SK-N-SH treated with all-trans-retinoic acid at 6 μM for 48 hours (cell line): Measurements from ENCODE around the gene PKP4.

Experiments used
- ATAC-seq: fragments of 200-7000 bp; cut with Tn5 transposase; 3 replicates; pipeline ENCODE4 v1.9.1; 2020; ENCODE audit warnings: mild to moderate bottlenecking, moderate library complexity
- ARNTL ChIP-seq: fragments of 450-650 bp; formaldehyde crosslinking; IDR thresholded peaks from 2 replicates; pipeline ENCODE4 v1.5.0; 2020; ENCODE audit warnings: low read depth, mild to moderate bottlenecking, moderate library complexity, borderline replicate concordance
- BACH2 ChIP-seq: fragments of 250-450 bp; sonication (Bioruptor Pico); IDR thresholded peaks from 2 replicates; pipeline ENCODE4 v1.9.0; 2021; ENCODE audit warnings: mild to moderate bottlenecking, borderline replicate concordance
- CREB5 ChIP-seq: fragments of 250-450 bp; sonication (Bioruptor Pico); IDR thresholded peaks from 2 replicates; pipeline ENCODE4 v1.5.1; 2020; ENCODE audit warnings: low read depth, mild to moderate bottlenecking, moderate library complexity
- CSDC2 ChIP-seq: fragments of 250-450 bp; sonication (Bioruptor Pico); IDR thresholded peaks from 2 replicates; pipeline ENCODE4 v1.5.0; 2020; ENCODE audit warnings: mild to moderate bottlenecking, moderate library complexity
- ESRRG ChIP-seq: fragments of 250-450 bp; sonication (Bioruptor Pico); IDR thresholded peaks from 2 replicates; pipeline ENCODE4 v1.6.1; 2021; ENCODE audit warnings: mild to moderate bottlenecking
- GLIS3 ChIP-seq: fragments of 250-450 bp; sonication (Bioruptor Pico); IDR thresholded peaks from 2 replicates; pipeline ENCODE4 v1.5.0; 2020; ENCODE audit warnings: mild to moderate bottlenecking, moderate library complexity
- ISL1 ChIP-seq: fragments of 250-450 bp; sonication (Bioruptor Pico); IDR thresholded peaks from 2 replicates; pipeline ENCODE4 v2.1.2; 2022; ENCODE audit warnings: mild to moderate bottlenecking, moderate library complexity
- OSR1 ChIP-seq: fragments of 250-450 bp; sonication (Bioruptor Pico); IDR thresholded peaks from 2 replicates; pipeline ENCODE4 v1.8.0; 2022; ENCODE audit warnings: moderate library complexity, mild to moderate bottlenecking, inconsistent platforms
- POU6F1 ChIP-seq: fragments of 250-450 bp; sonication (Bioruptor Pico); IDR thresholded peaks from 2 replicates; pipeline ENCODE4 v1.8.0; 2021; ENCODE audit warnings: low read depth, mild to moderate bottlenecking, moderate library complexity, borderline replicate concordance
- PPARA ChIP-seq: fragments of 250-450 bp; sonication (Bioruptor Pico); IDR thresholded peaks from 2 replicates; pipeline ENCODE4 v1.5.0; 2020; ENCODE audit warnings: mild to moderate bottlenecking, borderline replicate concordance
- RARB ChIP-seq: fragments of 250-450 bp; sonication (Bioruptor Pico); IDR thresholded peaks from 2 replicates; pipeline ENCODE4 v1.8.0; 2021; ENCODE audit warnings: mild to moderate bottlenecking, moderate library complexity
- SNAI2 ChIP-seq: fragments of 250-450 bp; sonication (Bioruptor Pico); IDR thresholded peaks from 2 replicates; pipeline ENCODE4 v1.5.0; 2020; ENCODE audit warnings: mild to moderate bottlenecking, moderate library complexity
- TCF4 ChIP-seq: fragments of 250-450 bp; sonication (Bioruptor Pico); IDR thresholded peaks from 2 replicates; pipeline ENCODE4 v1.8.0; 2021; ENCODE audit warnings: mild to moderate bottlenecking, moderate library complexity, borderline replicate concordance
- TOX ChIP-seq: fragments of 250-450 bp; sonication (Bioruptor Pico); IDR thresholded peaks from 2 replicates; pipeline ENCODE4 v1.8.0; 2021; ENCODE audit warnings: mild to moderate bottlenecking, moderate library complexity, borderline replicate concordance
- ZC3H10 ChIP-seq: fragments of 250-450 bp; sonication (Bioruptor Pico); IDR thresholded peaks from 2 replicates; pipeline ENCODE4 v1.5.1; 2021; ENCODE audit warnings: mild to moderate bottlenecking, moderate library complexity
- ZFP3 ChIP-seq: fragments of 250-450 bp; sonication (Bioruptor Pico); IDR thresholded peaks from 2 replicates; pipeline ENCODE4 v1.5.0; 2020; ENCODE audit warnings: mild to moderate bottlenecking, moderate library complexity
- ZFP30 ChIP-seq: fragments of 450-650 bp; formaldehyde crosslinking; IDR thresholded peaks from 2 replicates; pipeline ENCODE4 v1.5.0; 2022; ENCODE audit warnings: mild to moderate bottlenecking, moderate library complexity
- ZNF565 ChIP-seq: fragments of 450-650 bp; formaldehyde crosslinking; conservative IDR thresholded peaks from 2 replicates; pipeline ENCODE4 v1.5.0; 2020; ENCODE audit warnings: low read depth, mild to moderate bottlenecking, moderate library complexity
- ZNF70 ChIP-seq: fragments of 450-650 bp; formaldehyde crosslinking; IDR thresholded peaks from 2 replicates; pipeline ENCODE4 v1.5.0; 2020; ENCODE audit warnings: mild to moderate bottlenecking, moderate library complexity
- ZNF8 ChIP-seq: fragments of 450-650 bp; formaldehyde crosslinking; IDR thresholded peaks from 2 replicates; pipeline ENCODE4 v1.5.0; 2020; ENCODE audit warnings: mild to moderate bottlenecking, moderate library complexity
- TF ChIP-seq, protein P1 (sequence below): fragments of 250-450 bp; sonication (Bioruptor Pico); IDR thresholded peaks from 2 replicates; pipeline ENCODE4 v1.5.0; 2020; ENCODE audit warnings: mild to moderate bottlenecking, moderate library complexity
- TF ChIP-seq, protein P2 (sequence below): fragments of 250-450 bp; sonication (Bioruptor Pico); IDR thresholded peaks from 2 replicates; pipeline ENCODE4 v1.5.1; 2021; ENCODE audit warnings: mild to moderate bottlenecking, moderate library complexity

The PKP4 gene

GRCh38 chr2:158544998-158545397 is 88.2 kb downstream of the PKP4 start:
- TF ChIP-seq PPARA (no peak), GLIS3 (CRISPR knock-in tag) (no peak), ZNF70 (CRISPR knock-in tag) (no peak)
- TF ChIP-seq, all 23 proteins: peak for 0
- ATAC-seq = no peak

GRCh38 chr2:158546412-158547144 is 89.8 kb downstream of the PKP4 start:
- TF ChIP-seq ESRRG (CRISPR knock-in tag) = no peak
- TF ChIP-seq ZFP3 = no peak
- no peak for TF ChIP-seq ZNF70 (CRISPR knock-in tag)
- TF ChIP-seq, protein P1, sequence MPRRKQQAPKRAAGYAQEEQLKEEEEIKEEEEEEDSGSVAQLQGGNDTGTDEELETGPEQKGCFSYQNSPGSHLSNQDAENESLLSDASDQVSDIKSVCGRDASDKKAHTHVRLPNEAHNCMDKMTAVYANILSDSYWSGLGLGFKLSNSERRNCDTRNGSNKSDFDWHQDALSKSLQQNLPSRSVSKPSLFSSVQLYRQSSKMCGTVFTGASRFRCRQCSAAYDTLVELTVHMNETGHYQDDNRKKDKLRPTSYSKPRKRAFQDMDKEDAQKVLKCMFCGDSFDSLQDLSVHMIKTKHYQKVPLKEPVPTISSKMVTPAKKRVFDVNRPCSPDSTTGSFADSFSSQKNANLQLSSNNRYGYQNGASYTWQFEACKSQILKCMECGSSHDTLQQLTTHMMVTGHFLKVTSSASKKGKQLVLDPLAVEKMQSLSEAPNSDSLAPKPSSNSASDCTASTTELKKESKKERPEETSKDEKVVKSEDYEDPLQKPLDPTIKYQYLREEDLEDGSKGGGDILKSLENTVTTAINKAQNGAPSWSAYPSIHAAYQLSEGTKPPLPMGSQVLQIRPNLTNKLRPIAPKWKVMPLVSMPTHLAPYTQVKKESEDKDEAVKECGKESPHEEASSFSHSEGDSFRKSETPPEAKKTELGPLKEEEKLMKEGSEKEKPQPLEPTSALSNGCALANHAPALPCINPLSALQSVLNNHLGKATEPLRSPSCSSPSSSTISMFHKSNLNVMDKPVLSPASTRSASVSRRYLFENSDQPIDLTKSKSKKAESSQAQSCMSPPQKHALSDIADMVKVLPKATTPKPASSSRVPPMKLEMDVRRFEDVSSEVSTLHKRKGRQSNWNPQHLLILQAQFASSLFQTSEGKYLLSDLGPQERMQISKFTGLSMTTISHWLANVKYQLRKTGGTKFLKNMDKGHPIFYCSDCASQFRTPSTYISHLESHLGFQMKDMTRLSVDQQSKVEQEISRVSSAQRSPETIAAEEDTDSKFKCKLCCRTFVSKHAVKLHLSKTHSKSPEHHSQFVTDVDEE = no peak
- no peak for TF ChIP-seq ISL1 (CRISPR knock-in tag)
- no peak for TF ChIP-seq GLIS3 (CRISPR knock-in tag)
- TF ChIP-seq RARB (CRISPR knock-in tag) = no peak
- no peak for TF ChIP-seq SNAI2
- no peak for TF ChIP-seq CREB5
- TF ChIP-seq OSR1 = no peak
- TF ChIP-seq TCF4 (CRISPR knock-in tag) = no peak
- no peak for TF ChIP-seq BACH2 (CRISPR knock-in tag)
- TF ChIP-seq PPARA = no peak
- TF ChIP-seq CSDC2 (CRISPR knock-in tag) = no peak
- TF ChIP-seq POU6F1 (CRISPR knock-in tag) = no peak
- TF ChIP-seq TOX (CRISPR knock-in tag) = no peak
- no peak for TF ChIP-seq ZC3H10 (CRISPR knock-in tag)
- TF ChIP-seq, protein P2, sequence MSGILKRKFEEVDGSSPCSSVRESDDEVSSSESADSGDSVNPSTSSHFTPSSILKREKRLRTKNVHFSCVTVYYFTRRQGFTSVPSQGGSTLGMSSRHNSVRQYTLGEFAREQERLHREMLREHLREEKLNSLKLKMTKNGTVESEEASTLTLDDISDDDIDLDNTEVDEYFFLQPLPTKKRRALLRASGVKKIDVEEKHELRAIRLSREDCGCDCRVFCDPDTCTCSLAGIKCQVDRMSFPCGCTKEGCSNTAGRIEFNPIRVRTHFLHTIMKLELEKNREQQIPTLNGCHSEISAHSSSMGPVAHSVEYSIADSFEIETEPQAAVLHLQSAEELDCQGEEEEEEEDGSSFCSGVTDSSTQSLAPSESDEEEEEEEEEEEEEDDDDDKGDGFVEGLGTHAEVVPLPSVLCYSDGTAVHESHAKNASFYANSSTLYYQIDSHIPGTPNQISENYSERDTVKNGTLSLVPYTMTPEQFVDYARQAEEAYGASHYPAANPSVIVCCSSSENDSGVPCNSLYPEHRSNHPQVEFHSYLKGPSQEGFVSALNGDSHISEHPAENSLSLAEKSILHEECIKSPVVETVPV (CRISPR knock-in tag) = no peak
- TF ChIP-seq ZNF8 (CRISPR knock-in tag) = no peak
- no peak for ATAC-seq

DNA sequence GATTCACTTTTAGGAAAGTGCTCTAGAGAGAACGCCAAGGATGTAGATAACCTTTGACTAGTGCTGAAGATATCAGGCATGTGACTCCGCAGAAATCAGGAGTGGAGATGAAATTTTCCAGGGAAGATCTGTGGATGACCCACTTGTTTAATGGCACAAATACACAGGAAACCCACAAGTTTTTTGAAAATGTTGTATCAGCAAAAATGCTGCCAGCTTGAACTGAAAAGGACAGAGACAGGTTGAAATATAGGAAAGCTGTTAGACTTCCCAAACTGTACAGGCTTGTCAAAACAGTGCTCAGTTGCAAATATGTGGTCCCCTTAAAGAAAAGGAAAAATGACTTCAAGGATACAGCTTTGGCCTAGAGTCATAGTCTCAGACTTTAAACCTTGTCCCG is 96.5 kb downstream of the PKP4 start:
- no peak for TF ChIP-seq ESRRG (CRISPR knock-in tag)
- TF ChIP-seq ARNTL = no peak
- no peak for TF ChIP-seq ZNF565 (CRISPR knock-in tag)
- TF ChIP-seq CSDC2 (CRISPR knock-in tag) = no peak
- TF ChIP-seq ZNF8 (CRISPR knock-in tag) = no peak
- TF ChIP-seq ZC3H10 (CRISPR knock-in tag) = no peak
- TF ChIP-seq ZFP3 = no peak
- TF ChIP-seq BACH2 (CRISPR knock-in tag) = no peak
- no peak for TF ChIP-seq TOX (CRISPR knock-in tag)
- TF ChIP-seq RARB (CRISPR knock-in tag) = no peak
- TF ChIP-seq OSR1 = no peak
- ATAC-seq = no peak

GRCh38 chr2:158554996-158555395 is 98.2 kb downstream of the PKP4 start:
- no peak for ATAC-seq
- TF ChIP-seq POU6F1 (CRISPR knock-in tag) = no peak
- no peak for TF ChIP-seq ZNF8 (CRISPR knock-in tag)
- TF ChIP-seq OSR1 = no peak
- TF ChIP-seq RARB (CRISPR knock-in tag) = no peak
- no peak for TF ChIP-seq PPARA
- no peak for TF ChIP-seq ZC3H10 (CRISPR knock-in tag)
- TF ChIP-seq, protein P2 (CRISPR knock-in tag) = no peak
- TF ChIP-seq CREB5 = no peak
- no peak for TF ChIP-seq ZFP30 (CRISPR knock-in tag)
- TF ChIP-seq, all 23 proteins: peak for 0
